Cerebellar nuclear complex (tissue), 1 donor: ENCODE measurements around the gene AMDHD2.
"Not testable (repeated sequence)": the region's sequence is repeated elsewhere in the genome, so short reads cannot be mapped to it uniquely, and the experiment has no call there.

Experiments used
- DNase-seq, 2 experiments: peaks; one replicate each; lab custom pipeline; 2025; lab: John Stamatoyannopoulos, UW

The AMDHD2 gene

DNA sequence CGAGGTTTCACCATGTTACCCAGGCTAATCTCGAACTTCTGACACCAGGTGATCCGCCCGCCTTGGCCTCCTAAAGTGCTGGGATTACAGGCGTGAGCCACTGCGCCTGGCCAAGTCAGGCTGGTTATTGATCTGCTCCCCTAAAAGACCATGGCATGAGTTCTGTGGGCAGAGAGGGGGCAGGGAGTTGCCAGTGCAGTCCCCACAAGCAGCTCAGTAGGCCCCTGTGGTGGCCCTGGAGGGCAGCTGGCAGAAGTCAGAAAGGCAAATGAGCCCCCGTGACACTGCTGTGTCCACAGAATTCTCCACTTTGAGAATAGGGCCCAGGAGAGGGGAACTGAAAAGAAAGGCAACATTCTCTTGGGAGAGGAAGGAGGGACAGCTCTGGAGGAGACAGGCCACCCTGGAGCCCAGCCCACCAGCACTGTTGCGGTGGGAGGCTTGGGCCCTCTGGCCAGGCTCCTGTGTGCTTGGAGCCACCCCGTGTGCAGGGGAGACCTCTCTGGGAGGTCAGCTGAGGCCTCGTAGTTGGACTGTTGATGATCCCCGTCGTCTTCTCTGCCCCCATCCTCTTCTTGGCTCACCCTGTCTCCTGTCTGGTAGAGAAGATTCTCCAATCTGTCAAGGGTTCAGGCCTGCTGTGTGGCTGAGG, 2.1 kb upstream of the AMDHD2 start:
- no peak for DNase-seq

DNA sequence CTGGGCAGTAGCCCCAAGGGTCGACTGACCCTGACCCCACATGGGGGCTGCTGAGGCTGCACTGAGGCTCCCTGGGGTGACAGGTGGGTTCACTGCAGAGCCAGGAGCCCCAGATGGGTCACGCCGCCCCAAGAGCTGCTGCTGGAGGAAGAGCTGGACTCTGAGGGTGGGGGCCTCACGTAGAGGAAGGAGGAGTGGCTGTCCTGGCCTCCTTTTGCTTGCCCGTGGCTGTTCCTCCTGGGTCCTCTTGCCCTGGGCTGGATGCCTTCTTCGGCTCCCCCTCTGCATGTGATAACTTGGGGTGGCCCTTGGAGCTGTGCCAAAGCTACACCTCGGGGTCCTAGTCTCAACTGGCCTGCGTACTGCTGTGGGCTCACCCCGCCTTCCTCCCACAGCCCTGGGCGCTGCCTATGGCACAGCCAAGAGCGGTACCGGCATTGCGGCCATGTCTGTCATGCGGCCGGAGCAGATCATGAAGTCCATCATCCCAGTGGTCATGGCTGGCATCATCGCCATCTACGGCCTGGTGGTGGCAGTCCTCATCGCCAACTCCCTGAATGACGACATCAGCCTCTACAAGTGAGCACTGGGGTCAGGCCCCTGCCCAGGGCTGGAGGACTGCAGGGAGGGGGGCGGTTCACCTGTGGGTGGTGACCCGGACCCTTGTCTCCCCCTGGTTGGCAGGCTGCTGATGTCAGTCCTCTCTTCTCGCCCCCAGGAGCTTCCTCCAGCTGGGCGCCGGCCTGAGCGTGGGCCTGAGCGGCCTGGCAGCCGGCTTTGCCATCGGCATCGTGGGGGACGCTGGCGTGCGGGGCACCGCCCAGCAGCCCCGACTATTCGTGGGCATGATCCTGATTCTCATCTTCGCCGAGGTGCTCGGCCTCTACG, 1.1 kb upstream of the AMDHD2 start:
- DNase-seq, result no peak

DNA sequence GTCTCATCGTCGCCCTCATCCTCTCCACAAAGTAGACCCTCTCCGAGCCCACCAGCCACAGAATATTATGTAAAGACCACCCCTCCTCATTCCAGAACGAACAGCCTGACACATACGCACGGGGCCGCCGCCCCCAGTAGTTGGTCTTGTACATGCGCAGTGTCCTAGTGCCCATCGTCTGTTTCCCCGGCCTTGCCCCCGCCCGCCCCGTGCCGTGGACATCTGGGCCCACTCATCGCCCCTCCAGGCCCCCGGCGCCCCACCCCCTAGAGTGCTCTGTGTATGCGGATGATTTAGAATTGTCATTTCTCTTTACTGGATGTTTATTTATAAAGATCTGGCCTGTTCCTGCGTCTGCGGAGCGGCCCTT, 475 bp upstream of the AMDHD2 start:
- DNase-seq, result no peak

DNA sequence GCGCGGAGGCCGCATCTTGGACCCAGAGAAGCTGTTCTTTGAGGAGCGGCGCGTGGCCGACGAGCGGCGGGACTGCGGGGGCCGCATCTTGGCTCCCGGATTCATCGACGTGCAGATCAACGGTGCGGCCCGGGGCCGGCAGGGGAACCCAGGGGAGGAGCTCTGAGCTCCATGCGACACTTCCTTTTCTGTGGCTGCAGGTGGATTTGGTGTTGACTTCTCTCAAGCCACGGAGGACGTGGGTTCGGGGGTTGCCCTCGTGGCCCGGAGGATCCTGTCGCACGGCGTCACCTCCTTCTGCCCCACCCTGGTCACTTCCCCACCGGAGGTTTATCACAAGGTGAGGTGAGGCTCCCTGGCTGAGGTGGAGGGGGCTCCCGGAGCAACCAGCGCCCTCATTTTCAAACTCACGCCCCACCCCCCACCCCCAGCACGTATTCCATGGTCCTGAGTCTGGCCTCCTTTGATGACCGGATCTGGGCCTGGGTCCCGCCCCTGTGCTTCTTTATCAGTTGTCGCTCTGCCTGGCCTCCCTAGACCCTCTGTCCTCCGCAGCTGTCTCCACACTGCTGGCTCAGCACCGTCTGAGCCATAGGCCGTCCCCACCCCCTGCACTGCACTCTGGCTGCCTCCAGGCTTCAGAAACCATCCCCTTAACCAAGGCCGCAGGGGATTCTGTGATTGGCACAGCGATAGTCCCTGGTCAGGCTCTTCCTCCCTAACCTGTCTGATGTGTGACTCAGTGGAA, 787 bp downstream of the AMDHD2 start:
- no peak for DNase-seq

DNA sequence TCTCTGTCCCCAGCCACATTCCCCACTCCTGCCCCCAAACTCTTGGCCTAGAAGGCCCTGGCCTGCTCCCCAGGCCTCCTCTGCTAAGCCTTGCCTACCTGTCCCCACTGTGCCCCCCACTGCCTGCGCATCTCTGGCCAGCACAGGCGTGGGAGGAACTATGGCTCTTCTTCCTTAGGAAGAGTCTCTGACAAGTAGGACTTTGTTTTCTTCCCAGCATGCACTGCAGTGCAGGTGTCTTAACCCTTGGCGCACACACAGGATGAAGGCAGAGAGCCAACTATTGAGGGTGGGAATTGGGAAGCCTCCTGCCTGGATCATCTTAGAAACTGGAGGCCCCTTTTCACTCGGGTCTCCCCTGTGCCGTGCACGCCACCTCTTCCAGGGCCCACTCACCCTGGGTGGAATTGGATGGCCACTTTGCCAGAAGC, 3.6 kb downstream of the AMDHD2 start:
- DNase-seq, result no peak

DNA sequence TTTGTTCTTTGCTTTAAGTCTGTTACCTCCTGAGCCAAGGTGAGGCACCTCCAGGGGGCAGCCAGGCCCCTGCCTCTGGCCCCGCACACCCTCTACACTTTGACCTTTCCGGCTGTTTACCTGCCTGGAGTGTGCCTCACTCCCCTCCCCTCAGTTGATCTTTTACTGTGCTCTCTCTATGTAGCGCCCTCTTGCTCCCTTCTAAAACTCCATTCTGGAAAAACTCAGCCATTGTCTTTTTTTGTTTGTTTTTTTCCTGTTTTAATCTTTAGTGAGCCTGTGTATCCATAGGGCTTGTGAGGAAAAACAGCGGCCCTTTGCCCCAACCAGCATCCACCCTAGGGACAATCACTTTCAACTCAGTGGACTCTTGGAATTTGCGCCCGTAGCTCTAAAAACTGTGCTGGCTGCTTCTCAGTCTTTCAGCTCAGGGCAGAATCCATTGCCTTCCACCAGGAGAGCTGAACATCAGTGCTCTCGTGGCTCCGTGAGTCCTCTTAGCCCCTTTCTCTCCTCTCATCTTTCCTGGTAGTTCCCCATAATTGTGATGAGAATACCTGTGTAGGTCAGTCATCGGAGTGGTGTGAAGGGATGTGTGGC, 4.3 kb downstream of the AMDHD2 start:
- no peak for DNase-seq

DNA sequence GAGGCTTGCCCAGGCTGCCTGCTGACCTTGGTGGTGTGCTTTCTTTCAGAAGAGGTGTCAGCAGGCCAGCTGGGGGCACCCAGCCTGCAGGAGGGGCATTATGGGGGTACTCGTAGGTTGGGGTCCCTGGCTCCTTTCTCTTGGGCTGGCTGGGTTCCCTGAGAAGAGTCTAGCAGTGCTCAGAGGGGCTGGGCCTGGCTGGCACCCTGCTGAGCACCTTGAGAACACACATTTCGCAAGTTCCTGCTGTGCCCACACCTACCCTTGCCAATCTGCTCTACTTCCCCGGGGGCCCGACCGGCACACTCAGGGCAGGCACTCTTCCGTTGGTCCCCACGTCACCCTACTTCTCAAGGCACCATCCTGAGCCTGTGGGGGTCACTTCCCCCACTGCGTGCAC, 6.0 kb downstream of the AMDHD2 start:
- no peak for DNase-seq

DNA sequence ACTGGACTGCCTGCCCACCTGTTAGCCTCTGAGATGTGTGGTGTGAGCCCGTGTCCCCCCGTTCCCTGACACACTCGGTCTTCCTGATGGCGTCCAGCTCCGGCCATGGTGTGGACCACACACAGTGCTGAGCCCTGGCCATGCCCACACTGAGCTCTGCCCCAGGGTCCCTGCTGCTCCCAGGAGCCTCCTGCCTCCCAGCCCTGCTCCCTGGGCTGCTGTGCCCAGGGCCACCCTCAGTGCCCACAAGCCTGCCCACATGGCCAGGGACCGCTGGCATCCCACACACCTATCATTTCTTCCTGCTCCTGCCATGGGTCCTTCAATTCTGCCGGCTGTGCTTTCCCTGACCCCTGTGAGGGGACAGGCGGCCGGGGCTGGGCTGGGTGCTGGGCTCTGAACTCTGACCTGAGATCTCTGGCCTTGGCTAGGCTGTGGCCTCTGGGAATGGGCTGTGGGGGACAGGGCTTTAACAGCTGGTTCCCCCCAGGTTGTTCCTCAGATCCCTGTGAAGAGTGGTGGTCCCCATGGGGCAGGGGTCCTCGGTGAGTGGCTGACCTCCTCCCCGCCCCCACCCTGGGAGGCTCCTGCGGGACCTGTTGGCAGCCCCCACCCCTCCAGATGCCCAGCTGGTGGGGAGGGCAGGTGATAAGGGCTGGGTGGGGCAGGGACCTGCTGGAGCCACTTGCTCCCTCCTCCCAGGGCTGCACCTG, 7.1 kb downstream of the AMDHD2 start:
- no peak for DNase-seq

DNA sequence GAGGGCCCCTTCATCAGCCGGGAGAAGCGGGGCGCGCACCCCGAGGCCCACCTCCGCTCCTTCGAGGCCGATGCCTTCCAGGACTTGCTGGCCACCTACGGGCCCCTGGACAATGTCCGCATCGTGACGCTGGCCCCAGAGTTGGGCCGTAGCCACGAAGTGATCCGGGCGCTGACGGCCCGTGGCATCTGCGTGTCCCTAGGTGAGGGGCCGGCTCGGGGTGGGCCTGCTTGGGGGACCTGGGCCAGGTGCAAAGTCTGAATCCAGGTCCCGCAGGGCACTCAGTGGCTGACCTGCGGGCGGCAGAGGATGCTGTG, 7.6 kb downstream of the AMDHD2 start:
- DNase-seq, result no peak

DNA sequence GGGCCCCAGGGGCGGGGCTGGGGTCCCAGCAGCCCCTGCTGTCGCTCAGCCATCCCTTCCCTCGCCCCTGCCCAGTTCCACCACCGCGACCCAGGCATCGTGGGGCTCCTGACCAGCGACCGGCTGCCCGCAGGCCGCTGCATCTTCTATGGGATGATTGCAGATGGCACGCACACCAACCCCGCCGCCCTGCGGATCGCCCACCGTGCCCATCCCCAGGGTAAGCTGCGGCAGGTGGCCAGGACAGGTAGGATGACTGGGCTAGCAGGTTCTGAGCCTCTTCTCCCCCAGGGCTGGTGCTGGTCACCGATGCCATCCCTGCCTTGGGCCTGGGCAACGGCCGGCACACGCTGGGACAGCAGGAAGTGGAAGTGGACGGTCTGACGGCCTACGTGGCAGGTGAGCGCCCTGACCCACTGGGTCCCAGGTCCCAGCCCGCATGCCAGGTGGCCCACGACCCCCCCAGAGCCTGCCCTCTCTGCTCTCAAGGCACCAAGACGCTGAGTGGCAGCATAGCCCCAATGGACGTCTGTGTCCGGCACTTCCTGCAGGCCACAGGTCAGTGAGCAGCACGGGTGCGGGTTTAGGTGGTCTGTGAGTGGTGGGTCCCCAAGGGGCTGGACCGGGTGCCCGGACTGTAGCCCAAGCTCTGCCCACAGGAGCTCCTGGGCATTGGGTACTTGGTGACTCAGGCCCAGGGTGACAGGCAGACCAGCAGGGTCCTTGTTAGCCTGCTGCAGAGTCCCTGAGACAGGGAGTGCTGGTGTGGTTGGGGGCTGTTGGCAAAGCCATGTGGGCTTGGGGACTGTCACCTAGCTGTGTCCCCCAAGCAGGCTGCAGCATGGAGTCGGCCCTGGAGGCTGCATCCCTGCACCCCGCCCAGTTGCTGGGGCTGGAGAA, 8.2 kb downstream of the AMDHD2 start:
- DNase-seq, result no peak

DNA sequence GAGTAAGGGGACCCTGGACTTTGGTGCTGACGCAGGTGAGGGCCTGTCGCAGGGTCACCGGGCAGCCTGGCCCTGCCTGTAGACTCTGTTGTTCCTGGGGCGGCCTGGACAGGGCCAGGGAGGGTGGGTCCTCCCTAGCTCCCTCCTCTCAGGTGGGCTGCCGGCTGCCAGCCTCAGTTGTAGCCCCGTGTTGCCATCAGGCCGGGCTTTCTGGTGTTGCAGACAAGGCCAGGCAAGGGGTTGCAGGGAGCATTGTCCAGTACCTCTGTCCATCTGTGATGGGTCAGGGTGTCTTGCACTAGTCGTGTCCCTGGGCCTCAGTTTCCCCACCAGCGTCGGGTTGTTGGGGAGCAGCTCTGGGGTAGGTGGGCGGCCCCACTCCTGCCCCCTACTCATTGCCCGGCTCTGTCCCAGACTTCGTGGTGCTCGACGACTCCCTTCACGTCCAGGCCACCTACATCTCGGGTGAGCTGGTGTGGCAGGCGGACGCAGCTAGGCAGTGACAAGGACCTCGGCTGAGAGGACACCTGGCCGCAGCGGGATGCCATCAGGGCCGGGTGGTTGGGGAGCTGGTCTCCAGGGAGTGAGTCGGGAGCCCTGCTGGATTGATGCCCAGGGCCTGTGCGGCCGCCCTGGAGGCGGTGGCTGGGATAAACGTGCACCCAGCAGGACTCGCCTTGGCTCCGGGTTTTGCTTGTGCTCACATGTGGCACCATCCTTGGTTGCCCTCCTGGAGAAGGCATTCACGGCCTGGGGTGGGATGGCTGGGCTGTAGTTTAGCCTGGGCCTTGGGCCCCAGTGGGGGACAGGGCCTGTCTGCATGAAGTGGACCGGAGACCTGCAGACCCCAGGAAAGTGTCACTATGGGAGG, 9.1 kb downstream of the AMDHD2 start:
- no peak for DNase-seq

DNA sequence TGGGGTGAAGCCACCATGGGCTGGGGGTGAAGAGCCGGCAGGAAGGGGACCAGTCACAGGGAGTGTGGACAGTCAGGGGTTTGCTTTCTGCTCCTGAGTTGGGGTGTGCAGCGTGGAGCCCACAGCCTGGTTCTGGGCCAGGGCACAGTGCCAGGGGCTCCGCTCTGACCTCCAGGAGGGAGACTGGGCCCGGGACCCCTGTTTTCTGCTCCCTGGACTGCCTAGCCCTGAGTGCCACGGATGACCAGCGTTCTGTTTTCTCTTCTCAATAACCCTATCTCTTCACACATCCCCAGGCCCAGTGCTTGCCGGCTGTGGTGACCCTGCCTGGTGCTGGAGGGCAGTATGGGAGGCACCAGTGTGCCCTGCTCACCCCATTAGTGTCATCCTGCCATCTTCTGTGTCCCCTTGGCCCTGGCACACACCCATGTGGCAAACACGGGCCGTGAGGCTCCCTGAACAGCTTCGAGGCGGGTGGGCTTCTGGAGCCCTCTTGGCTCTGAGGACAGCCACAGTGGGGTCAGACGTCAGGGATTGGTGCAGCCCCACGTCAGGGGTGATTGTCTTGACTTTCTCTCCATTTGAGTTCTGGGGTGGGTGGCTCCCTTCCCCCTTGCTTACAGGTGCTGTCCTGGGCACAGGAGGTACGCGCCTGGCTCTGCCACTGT, 9.9 kb downstream of the AMDHD2 start:
- DNase-seq, result no peak

DNA sequence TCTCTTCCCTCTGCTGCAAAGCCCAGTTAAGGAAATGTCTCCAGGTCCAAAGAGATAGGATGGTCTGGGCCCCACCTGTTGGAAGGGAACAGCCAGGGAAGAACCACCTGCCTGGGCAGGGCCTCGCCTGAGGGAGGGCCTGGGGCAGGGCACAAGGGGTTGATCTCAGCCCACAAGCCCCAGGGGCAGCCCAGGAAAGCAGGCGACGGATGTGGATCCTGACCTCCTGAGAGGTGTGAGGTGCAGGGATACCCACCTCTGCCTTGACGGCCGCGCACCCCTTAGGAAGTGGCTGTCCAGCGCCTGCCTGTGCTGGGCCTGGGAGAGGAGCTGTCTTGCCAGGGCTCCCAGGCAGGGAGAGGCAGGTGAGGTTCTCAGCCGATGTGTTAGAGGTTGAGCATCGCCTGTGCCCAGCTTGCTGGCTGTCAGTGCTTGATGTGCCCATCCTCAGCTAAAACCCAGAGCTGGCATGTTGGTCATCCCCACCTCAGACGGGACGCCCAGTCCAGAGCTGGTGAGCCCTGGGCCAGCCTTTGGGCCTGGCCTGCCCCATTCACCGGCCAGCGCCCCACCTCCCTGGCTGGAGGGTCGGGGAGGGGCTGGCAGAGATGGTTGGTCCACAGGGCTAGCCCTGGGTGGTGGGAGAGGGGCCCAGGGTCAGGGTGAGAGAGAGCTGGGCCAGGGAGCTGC, 10.6 kb downstream of the AMDHD2 start:
- DNase-seq, result no peak

DNA sequence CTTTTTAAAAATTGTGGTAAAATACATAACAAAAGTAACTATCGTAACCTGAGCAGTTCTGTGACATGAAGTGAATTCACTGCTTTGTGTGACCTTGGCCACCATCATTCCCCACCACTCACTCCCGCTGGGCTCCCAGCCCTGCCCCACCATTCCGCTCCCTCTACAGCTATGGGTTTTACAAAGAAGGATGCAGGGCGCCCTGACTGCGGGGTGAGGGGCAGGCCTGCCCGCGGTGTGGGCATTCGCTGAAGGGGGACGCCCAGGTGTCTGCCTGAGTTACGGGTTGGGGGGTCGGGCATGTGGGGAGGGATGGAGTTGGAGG, 11.2 kb downstream of the AMDHD2 start, which contains the start of gene CEMP1:
TSS of gene CEMP1 (minus strand) at position 38 of the 325 bp plus-strand sequence. CDS start 335 bp downstream, outside the sequence.
- no peak for DNase-seq

DNA sequence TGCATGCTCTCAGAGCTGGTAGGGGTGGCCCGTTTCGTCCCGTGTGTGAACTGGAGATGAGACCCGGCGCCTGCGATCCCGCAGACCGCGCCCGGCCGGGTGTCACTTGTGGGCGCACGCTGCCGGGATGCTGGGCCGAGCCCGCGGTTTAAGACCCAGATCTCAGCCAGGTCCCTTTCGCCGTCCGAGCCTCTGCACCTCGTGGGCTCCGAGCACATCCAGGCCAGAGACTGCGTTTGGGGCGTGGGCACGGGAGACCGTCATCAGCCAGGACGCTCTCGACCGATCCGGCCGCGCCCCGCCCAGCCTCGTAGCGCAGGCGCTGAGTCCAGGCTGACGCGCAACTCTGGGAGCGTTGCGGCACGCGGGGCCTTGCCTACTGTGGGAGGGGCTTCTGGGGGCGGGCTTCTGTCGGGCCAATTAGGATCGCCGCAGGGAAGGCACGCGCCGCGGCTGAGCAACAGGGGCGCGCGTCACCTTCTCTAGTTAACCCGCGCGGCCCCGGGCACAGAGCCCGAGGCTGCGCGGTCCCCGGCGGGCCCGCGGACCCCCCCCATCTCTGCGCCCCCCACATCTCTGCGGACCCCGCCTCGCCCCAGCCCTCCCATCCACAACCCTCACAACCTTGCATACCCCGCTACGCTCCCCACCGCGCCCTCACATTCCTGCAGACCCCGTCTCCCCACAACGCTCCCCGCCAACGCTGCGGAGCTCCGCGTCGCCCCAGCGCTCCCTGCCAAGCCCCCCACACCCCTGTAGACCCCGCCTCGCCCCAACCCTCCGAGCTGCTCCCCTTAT, 11.7 kb downstream of the AMDHD2 start:
- DNase-seq, result peak; percentile 81

DNA sequence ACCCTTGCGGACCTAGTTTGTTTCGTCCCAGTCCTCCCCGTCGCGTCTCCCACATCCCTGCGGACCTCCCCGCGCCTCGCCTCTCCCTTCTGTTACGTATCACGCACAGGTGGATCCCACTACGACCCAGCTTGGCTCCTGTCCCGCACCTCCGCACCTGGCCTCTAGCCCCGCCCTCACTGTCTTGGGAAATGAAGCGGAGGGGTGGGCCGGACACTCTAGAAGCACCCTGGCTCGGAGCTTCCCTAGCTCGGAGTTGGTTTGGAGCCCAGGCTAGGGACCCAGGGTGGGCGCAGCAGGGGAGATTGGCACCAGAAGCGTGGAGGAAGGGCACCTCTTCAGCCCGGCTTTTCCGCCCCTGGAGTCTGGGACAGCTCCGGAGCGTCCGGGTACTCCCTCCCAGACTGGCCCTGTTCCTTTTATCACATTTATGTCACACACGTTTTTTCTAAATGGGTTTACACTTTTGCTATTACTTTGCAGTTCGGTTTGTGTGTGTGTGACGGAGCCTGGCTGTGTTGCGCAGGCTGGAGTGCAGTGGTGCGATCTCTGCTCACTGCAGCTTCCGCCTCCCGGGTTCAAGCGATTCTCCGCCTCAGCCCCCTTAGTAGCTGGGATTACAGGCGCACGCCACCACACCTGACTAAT, 12.4 kb downstream of the AMDHD2 start:
- DNase-seq, result peak in 1 of 2 experiments; percentile 38

DNA sequence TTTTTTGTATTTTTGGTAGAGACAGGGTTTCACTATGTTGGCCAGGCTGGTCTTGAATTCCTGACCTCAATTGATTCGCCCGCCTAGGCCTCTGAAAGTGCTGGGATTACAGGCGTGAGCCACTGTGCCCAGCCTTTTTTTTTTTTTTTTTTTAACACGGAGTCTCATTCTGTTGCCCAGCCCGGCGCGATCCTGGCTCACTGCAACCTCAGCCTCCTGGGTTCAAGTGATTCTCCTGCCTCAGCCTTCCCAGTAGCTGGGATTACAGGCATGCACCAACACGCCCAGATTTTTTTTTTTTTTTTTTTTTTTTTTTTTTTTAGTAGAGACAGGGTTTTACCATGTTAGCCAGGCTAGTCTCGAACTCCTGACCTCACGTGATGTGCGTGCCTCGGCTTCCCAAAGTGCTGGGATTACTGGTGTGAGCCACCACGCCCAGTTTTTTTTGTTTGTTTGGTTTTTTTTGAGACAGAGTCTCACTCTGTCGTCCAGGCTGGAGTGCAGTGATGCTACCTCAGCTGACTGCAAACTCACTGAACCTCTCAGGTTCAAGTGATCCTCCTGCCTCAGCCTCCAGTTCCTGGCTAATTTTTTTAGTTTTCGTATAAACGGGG, 13.1 kb downstream of the AMDHD2 start:
- not testable (repeated sequence) for DNase-seq
